H1 (cell line): ENCODE data around the gene CD300C. TPM values are rescaled to one million over a fixed set of nuclear protein-coding genes. Genes with fewer than 3 reads are reported as not detected.

ENCODE experiments used
- CTCF ChIA-PET: fragments of 300-600 bp; sonication (Branson Sonifier 250); formaldehyde crosslinking; loops from one replicate; lab custom pipeline; 2021; ENCODE audit not compliant: partially characterized antibody; lab: Charles Lee
- POLR2A ChIA-PET: fragments of 300-600 bp; sonication (Branson Sonifier 250); formaldehyde crosslinking; loops from one replicate; lab custom pipeline; 2021; ENCODE audit warnings: inconsistent platforms; ENCODE audit not compliant: partially characterized antibody; lab: Charles Lee
- DNase-seq, 2 experiments: peaks; one replicate each; pipeline versions ENCODE4 v3.0.0 to v3.0.0-alpha.2; 2010 to 2022; ENCODE audit warnings: low spot score in 2 of 2, low read depth in 1 of 2, mixed read lengths in 1 of 2
- FAIRE-seq: peaks from 2 replicates; lab custom pipeline; 2011; peaks lifted over from hg19 to GRCh38; lab: Jason Lieb, UNC
- H2AFZ ChIP-seq: 2 replicates; pipeline ENCODE4 v1.8.1; 2012; ENCODE audit warnings: low read length, inconsistent platforms
- H2AK5ac ChIP-seq: 2 replicates; pipeline ENCODE4 v1.6.1; 2013; ENCODE audit warnings: low read depth, low read length
- H2BK120ac ChIP-seq: replicated peaks from 2 replicates; pipeline ENCODE3; 2013; ENCODE audit warnings: low read depth, low read length, inconsistent platforms
- H2BK12ac ChIP-seq: 2 replicates; pipeline ENCODE4 v1.6.1; 2013; ENCODE audit warnings: low read depth, low read length
- H2BK15ac ChIP-seq: 2 replicates; pipeline ENCODE4 v1.6.1; 2013; ENCODE audit warnings: low read length
- H2BK20ac ChIP-seq: 2 replicates; pipeline ENCODE4 v1.6.1; 2013; ENCODE audit warnings: low read length
- H2BK5ac ChIP-seq: 2 replicates; pipeline ENCODE4 v1.6.1; 2013; ENCODE audit warnings: low read depth, low read length
- H3K14ac ChIP-seq: 2 replicates; pipeline ENCODE4 v1.6.1; 2013; ENCODE audit warnings: inconsistent platforms; ENCODE audit not compliant: insufficient read length
- H3K18ac ChIP-seq: 2 replicates; pipeline ENCODE4 v1.6.1; 2013; ENCODE audit warnings: low read length; ENCODE audit errors: extremely low read depth
- H3K23ac ChIP-seq: 2 replicates; pipeline ENCODE4 v1.6.1; 2013; ENCODE audit warnings: inconsistent platforms; ENCODE audit not compliant: insufficient read length
- H3K23me2 ChIP-seq: 2 replicates; pipeline ENCODE4 v1.6.1; 2013; ENCODE audit warnings: low read depth, low read length
- H3K27ac ChIP-seq: 2 replicates; pipeline ENCODE4 v1.6.1; 2011; ENCODE audit warnings: low read depth, low read length, inconsistent platforms
- H3K27me3 ChIP-seq, 4 experiments: replicated peaks in 1 of 4; 1 replicate in 1 of 4; 2 replicates in 3 of 4; pipeline versions ENCODE4 v1.6.1 to v1.8.1; 2011 to 2013; ENCODE audit warnings: low read length in 3 of 4, mild to moderate bottlenecking in 3 of 4, inconsistent platforms in 2 of 4, mixed read lengths in 2 of 4, moderate library complexity in 1 of 4; ENCODE audit not compliant: control insufficient read depth in 3 of 4, insufficient read depth in 3 of 4; ENCODE audit errors: extremely low read depth in 1 of 4
- H3K36me3 ChIP-seq, 4 experiments: 2 replicates each; pipeline versions ENCODE4 v1.6.1 to v1.8.1; 2011 to 2013; ENCODE audit warnings: mild to moderate bottlenecking in 4 of 4, low read length in 3 of 4, moderate library complexity in 2 of 4, control low read depth in 1 of 4, inconsistent platforms in 1 of 4; ENCODE audit not compliant: insufficient read depth in 4 of 4, control insufficient read depth in 2 of 4
- H3K4ac ChIP-seq: replicated peaks from 2 replicates; pipeline ENCODE3; 2013; ENCODE audit warnings: low read length, low read depth, mixed read lengths, inconsistent platforms; ENCODE audit not compliant: insufficient read length
- H3K4me1 ChIP-seq, 4 experiments: replicated peaks in 1 of 4; 1 replicate in 1 of 4; 2 replicates in 3 of 4; pipeline versions ENCODE4 v1.6.1 to v1.8.1; 2011 to 2013; ENCODE audit warnings: low read length in 3 of 4, inconsistent platforms in 2 of 4, mixed read lengths in 1 of 4; ENCODE audit not compliant: insufficient read depth in 4 of 4, control insufficient read depth in 3 of 4
- H3K4me2 ChIP-seq, 2 experiments: 2 replicates each; pipeline versions ENCODE4 v1.6.1 to v1.8.1; 2011 to 2013; ENCODE audit warnings: low read depth in 2 of 2, low read length in 2 of 2, control low read depth in 1 of 2, inconsistent platforms in 1 of 2, mild to moderate bottlenecking in 1 of 2; ENCODE audit not compliant: insufficient read depth in 1 of 2
- H3K4me3 ChIP-seq, 4 experiments: fragments of 200-600, 300-600 bp in 1 of 4; sonication (generic), shearing (Covaris generic), sonication (Bioruptor Twin) in 1 of 4; 2 replicates each; pipeline versions ENCODE4 v1.5.1 to v1.8.1; 2011 to 2016; ENCODE audit warnings: low read length in 4 of 4, low read depth in 3 of 4, control low read depth in 2 of 4, inconsistent platforms in 2 of 4, mild to moderate bottlenecking in 2 of 4, mixed read lengths in 1 of 4, moderate library complexity in 1 of 4; ENCODE audit not compliant: insufficient read depth in 2 of 4; ENCODE audit errors: extremely low read depth in 1 of 4
- H3K56ac ChIP-seq: replicated peaks from 2 replicates; pipeline ENCODE3; 2013; ENCODE audit warnings: low read depth, mild to moderate bottlenecking, mixed read lengths, low read length, inconsistent platforms; ENCODE audit not compliant: insufficient read length
- H3K79me1 ChIP-seq: 2 replicates; pipeline ENCODE4 v1.6.1; 2013; ENCODE audit warnings: low read depth, low read length, control low read depth
- H3K79me2 ChIP-seq, 2 experiments: 2 replicates each; pipeline versions ENCODE4 v1.6.1 to v1.8.1; 2012 to 2013; ENCODE audit warnings: low read length in 2 of 2, mild to moderate bottlenecking in 2 of 2, inconsistent platforms in 1 of 2; ENCODE audit not compliant: insufficient read depth in 2 of 2, control insufficient read depth in 1 of 2
- H3K9ac ChIP-seq, 4 experiments: replicated peaks in 1 of 4; 1 replicate in 1 of 4; 2 replicates in 3 of 4; pipeline versions ENCODE4 v1.6.1 to v1.8.1; 2011 to 2013; ENCODE audit warnings: low read depth in 3 of 4, low read length in 3 of 4, control low read depth in 2 of 4, mild to moderate bottlenecking in 2 of 4, moderate library complexity in 2 of 4, inconsistent platforms in 1 of 4; ENCODE audit errors: extremely low read depth in 1 of 4
- H3K9me3 ChIP-seq, 2 experiments: 2 replicates each; pipeline versions ENCODE4 v1.6.1 to v1.8.1; 2012 to 2013; ENCODE audit warnings: mild to moderate bottlenecking in 2 of 2, moderate library complexity in 2 of 2, control low read depth in 1 of 2, inconsistent platforms in 1 of 2, low read depth in 1 of 2, low read length in 1 of 2, mixed read lengths in 1 of 2; ENCODE audit not compliant: insufficient read depth in 2 of 2
- H4K20me1 ChIP-seq, 2 experiments: replicated peaks in 1 of 2; 2 replicates each; pipeline versions ENCODE3 to v1.8.1; 2011 to 2013; ENCODE audit warnings: inconsistent platforms in 2 of 2, low read length in 2 of 2, mild to moderate bottlenecking in 1 of 2; ENCODE audit not compliant: insufficient read depth in 2 of 2, control insufficient read depth in 1 of 2
- H4K5ac ChIP-seq: 2 replicates; pipeline ENCODE4 v1.6.1; 2013; ENCODE audit warnings: low read length, low read depth, mixed read lengths, inconsistent platforms; ENCODE audit not compliant: insufficient read length
- H4K8ac ChIP-seq: 2 replicates; pipeline ENCODE4 v1.8.0; 2013; ENCODE audit warnings: mild to moderate bottlenecking, moderate library complexity, low read length, inconsistent platforms; ENCODE audit not compliant: insufficient read depth; ENCODE audit errors: extremely low read depth
- H4K91ac ChIP-seq: replicated peaks from 2 replicates; pipeline ENCODE3; 2013; ENCODE audit warnings: low read length, mixed read lengths, inconsistent platforms; ENCODE audit not compliant: insufficient read length
- CHD2 ChIP-seq: IDR thresholded peaks from 2 replicates; pipeline ENCODE4 v1.6.1; 2012; ENCODE audit warnings: low read length, improper control_type of control experiment
- HDAC2 ChIP-seq, 2 experiments: fragments of 300-600 bp in 1 of 2; sonication (generic) in 1 of 2; IDR thresholded peaks; 2 replicates each; pipeline ENCODE4 v1.6.1; 2011 to 2012; ENCODE audit warnings: low read depth in 2 of 2, low read length in 2 of 2, mild to moderate bottlenecking in 2 of 2, moderate library complexity in 2 of 2, borderline replicate concordance in 1 of 2, inconsistent platforms in 1 of 2
- JUN ChIP-seq: IDR thresholded peaks from 2 replicates; pipeline ENCODE4 v1.6.1; 2011; ENCODE audit warnings: low read depth, mild to moderate bottlenecking, improper control_type of control experiment, low read length
- JUND ChIP-seq: IDR thresholded peaks from 2 replicates; pipeline ENCODE4 v1.6.1; 2011; ENCODE audit warnings: mild to moderate bottlenecking, improper control_type of control experiment, low read length
- NANOG ChIP-seq: IDR thresholded peaks from 2 replicates; pipeline ENCODE4 v1.6.1; 2011; ENCODE audit warnings: low read length, low read depth, mild to moderate bottlenecking, inconsistent platforms; ENCODE audit not compliant: insufficient read depth, poor library complexity, severe bottlenecking
- POLR2AphosphoS5 ChIP-seq: IDR thresholded peaks from 2 replicates; pipeline ENCODE4 v1.6.1; 2011; ENCODE audit warnings: low read depth, low read length
- RXRA ChIP-seq: IDR thresholded peaks from 2 replicates; pipeline ENCODE4 v1.6.1; 2011; ENCODE audit warnings: low read depth, mild to moderate bottlenecking, low read length, moderate library complexity; ENCODE audit not compliant: insufficient read depth
- SP2 ChIP-seq: IDR thresholded peaks from 2 replicates; pipeline ENCODE4 v1.6.1; 2012; ENCODE audit warnings: mild to moderate bottlenecking, low read length, inconsistent platforms
- TAF1 ChIP-seq: IDR thresholded peaks from 2 replicates; pipeline ENCODE4 v1.6.1; 2011; ENCODE audit warnings: mild to moderate bottlenecking, low read depth, low read length
- TAF7 ChIP-seq: optimal IDR thresholded peaks from 2 replicates; pipeline ENCODE3; 2011; ENCODE audit warnings: low read depth, mild to moderate bottlenecking, inconsistent platforms, low read length, moderate library complexity, borderline replicate concordance
- TBP ChIP-seq: IDR thresholded peaks from 2 replicates; pipeline ENCODE4 v1.6.1; 2011; ENCODE audit warnings: low read depth, low read length, improper control_type of control experiment
- TEAD4 ChIP-seq: IDR thresholded peaks from 2 replicates; pipeline ENCODE4 v1.6.1; 2012; ENCODE audit warnings: low read depth, low read length, inconsistent platforms, mixed read lengths
- WGBS, 2 experiments: shearing (Covaris generic) in 1 of 2; methylation state at CpG; one replicate each; pipeline versions ENCODE4 v1.1.6 to v1.1.7; 2013 to 2015; ENCODE audit warnings: low lambda C conversion rate in 2 of 2, mixed read lengths in 2 of 2, inconsistent platforms in 1 of 2, low coverage in 1 of 2, missing lambda C conversion rate in 1 of 2; ENCODE audit not compliant: insufficient replicate concordance in 2 of 2, insufficient coverage in 1 of 2, insufficient read length in 1 of 2; ENCODE audit errors: extremely low coverage in 1 of 2, missing lambda C conversion rate in 1 of 2; 5-methylcytosine and 5-hydroxymethylcytosine counted together
- polyA plus RNA-seq, 7 experiments: library from polyadenylated mRNA; depleted of rRNA in 3 of 7; stranded (reverse) in 5 of 7; unstranded in 2 of 7; fragments of >200 nt in 5 of 7; fragments of 200-250 nt in 2 of 7; gene quantifications; 1 replicate in 5 of 7; 2 replicates in 1 of 7; 4 replicates in 1 of 7; pipeline versions ENCODE4 v1.2.1 to v1.2.3, GENCODE V29; 2011 to 2013; ENCODE audit warnings: missing spikeins in 2 of 7, mixed read lengths in 2 of 7
- total RNA-seq: library from RNA; stranded (reverse); fragmentation: NEBNext Ultra II Directional; extraction: Animal tissue kit (Norgen Biotek cat#: 25700); gene quantifications from 2 replicates; pipeline ENCODE4 v1.2.1, GENCODE V29; 2021
- TF ChIP-seq, protein P1 (sequence below): IDR thresholded peaks from 2 replicates; pipeline ENCODE4 v1.6.1; 2012; ENCODE audit warnings: low read length, inconsistent platforms

Gene CD300C
- total and polyA plus RNA-seq, 2 of the 8 experiments (the other 6 are each of a cell fraction or from before 2014, with no cell fraction given) = not detected

DNA sequence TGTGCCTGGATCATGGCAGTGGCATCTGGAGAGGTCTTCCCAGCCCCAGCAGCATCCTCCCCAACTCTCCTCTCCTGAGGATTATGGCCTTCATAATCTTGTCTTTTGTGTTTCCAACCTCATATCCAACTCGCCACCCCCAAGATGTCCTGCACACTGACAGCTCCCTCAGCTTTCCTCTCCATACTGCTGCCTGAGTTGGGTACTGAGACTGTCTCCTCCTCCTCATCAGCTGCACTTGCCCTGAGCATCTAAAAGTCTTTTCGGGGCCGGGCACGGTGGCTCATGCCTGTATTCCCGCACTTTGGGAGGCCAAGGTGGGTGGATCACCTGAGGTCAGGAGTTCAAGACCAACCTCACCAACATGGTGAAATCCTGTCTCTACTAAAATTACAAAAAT is 16.7 kb downstream of the CD300C start:
- ChIA-PET CTCF (interaction anchor here (0.9 to 1.8 kb wide), 3 partner anchors 33 to 151 kb away, joined by 3 to 10 read pairs (median 4); no protein-coding TSS in a partner anchor), POLR2A (no interaction called here)
- Histone ChIP-seq H2BK5ac (no peak overlapping the region), H2AK5ac (no peak overlapping the region), H4K8ac (no peak overlapping the region), H2AFZ (no peak overlapping the region), H3K27me3 (peaks cover 0 to 2% (median 0%) of the 10 kb centered on the region in 4 experiments; a peak in 2 of 7 replicates), H2BK12ac (no peak overlapping the region), H4K20me1 (no peaks in the 10 kb centered on the region), H3K4ac (no peak overlapping the region), H3K4me3 (no peak overlapping the region), H3K56ac (no peak overlapping the region), H3K79me2 (no peaks in the 10 kb centered on the region), H3K9me3 (no peaks in the 10 kb centered on the region), H2BK20ac (no peak overlapping the region), H4K5ac (no peak overlapping the region), H3K9ac (no peak overlapping the region), H2BK120ac (no peak overlapping the region), H3K4me2 (no peak overlapping the region), H4K91ac (no peak overlapping the region), H3K79me1 (no peaks in the 10 kb centered on the region), H3K27ac (no peak overlapping the region), H2BK15ac (no peak overlapping the region), H3K4me1 (peaks cover 0 to 4% (median under 1%) of the 10 kb centered on the region in 4 experiments; a peak in 2 of 7 replicates), H3K23ac (no peak overlapping the region), H3K23me2 (no peaks in the 10 kb centered on the region), H3K14ac (no peak overlapping the region), H3K36me3 (no peaks in the 10 kb centered on the region), H3K18ac (no peak overlapping the region)
- WGBS, 2 experiments = 92% methylated on average over 5 of the region's 5 CpGs; no CpG with 5 or more reads in 1 of the 2 experiments
- FAIRE-seq = no peak
- no peak for DNase-seq
- TF ChIP-seq RXRA = no peak
- TF ChIP-seq NANOG = no peak
- no peak for TF ChIP-seq TBP
- TF ChIP-seq CHD2 = no peak
- no peak for TF ChIP-seq POLR2AphosphoS5
- TF ChIP-seq JUND = no peak
- no peak for TF ChIP-seq HDAC2 (IDR thresholded peaks at IDR 0.05; ENCODE audit: borderline replicate concordance in 1 of 2, low read depth in 2 of 2, low read length in 2 of 2)
- TF ChIP-seq TAF1 = no peak
- TF ChIP-seq TAF7 = no peak
- TF ChIP-seq, protein P1, sequence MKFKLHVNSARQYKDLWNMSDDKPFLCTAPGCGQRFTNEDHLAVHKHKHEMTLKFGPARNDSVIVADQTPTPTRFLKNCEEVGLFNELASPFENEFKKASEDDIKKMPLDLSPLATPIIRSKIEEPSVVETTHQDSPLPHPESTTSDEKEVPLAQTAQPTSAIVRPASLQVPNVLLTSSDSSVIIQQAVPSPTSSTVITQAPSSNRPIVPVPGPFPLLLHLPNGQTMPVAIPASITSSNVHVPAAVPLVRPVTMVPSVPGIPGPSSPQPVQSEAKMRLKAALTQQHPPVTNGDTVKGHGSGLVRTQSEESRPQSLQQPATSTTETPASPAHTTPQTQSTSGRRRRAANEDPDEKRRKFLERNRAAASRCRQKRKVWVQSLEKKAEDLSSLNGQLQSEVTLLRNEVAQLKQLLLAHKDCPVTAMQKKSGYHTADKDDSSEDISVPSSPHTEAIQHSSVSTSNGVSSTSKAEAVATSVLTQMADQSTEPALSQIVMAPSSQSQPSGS = no peak
- TF ChIP-seq JUN = no peak
- TF ChIP-seq SP2 = no peak
- no peak for TF ChIP-seq TEAD4
